B cell (primary cell): ENCODE measurements around the gene PSMA6. TPM values are rescaled to one million over a fixed set of nuclear protein-coding genes. Genes with fewer than 3 reads are reported as not detected.
"Not testable (repeated sequence)": the region's sequence is repeated elsewhere in the genome, so short reads cannot be mapped to it uniquely, and the experiment has no call there.

Source experiments
- ATAC-seq: fragments of 200-7000 bp; cut with Tn5 transposase; one replicate; pipeline ENCODE4 v1.10.0; 2021; ENCODE audit warnings: low read depth, mild to moderate bottlenecking, moderate number of reproducible peaks, moderate library complexity
- CTCF ChIA-PET: fragments of 350-600 bp; sonication (Branson Sonifier 250); formaldehyde crosslinking; loops from one replicate; lab custom pipeline; 2021; ENCODE audit warnings: antibody characterized with exemption, inconsistent platforms; lab: Charles Lee
- POLR2A ChIA-PET: fragments of 350-600 bp; sonication (Branson Sonifier 250); formaldehyde crosslinking; loops from one replicate; lab custom pipeline; 2021; ENCODE audit warnings: antibody characterized with exemption; lab: Charles Lee
- DNase-seq: peaks from one replicate; pipeline ENCODE4 v3.0.0; 2013
- H2AFZ ChIP-seq: 2 replicates; pipeline ENCODE4 v1.6.1; 2012; ENCODE audit warnings: mild to moderate bottlenecking, low read depth, low read length; ENCODE audit not compliant: insufficient read depth, poor library complexity, severe bottlenecking
- H3K27ac ChIP-seq, 2 donors: 1 replicate in 1 of 2; 2 replicates in 1 of 2; pipeline ENCODE4 v1.5.1; 2012 to 2013; ENCODE audit warnings: low read length in 2 of 2, mild to moderate bottlenecking in 2 of 2, moderate library complexity in 1 of 2
- H3K27me3 ChIP-seq, 4 experiments: fragments of 200-600 bp in 1 of 4; sonication (generic) in 1 of 4; replicated peaks in 1 of 4; 1 replicate in 2 of 4; 2 replicates in 2 of 4; pipeline versions ENCODE4 v1.6.1 to v1.7.0; 2013 to 2016; ENCODE audit warnings: low read length in 3 of 4, mild to moderate bottlenecking in 2 of 4, mixed read lengths in 1 of 4, moderate library complexity in 1 of 4; ENCODE audit not compliant: insufficient read depth in 4 of 4, control insufficient read depth in 3 of 4; ENCODE audit errors: control extremely low read depth in 1 of 4
- H3K36me3 ChIP-seq, 2 experiments: replicated peaks in 1 of 2; 1 replicate in 1 of 2; 2 replicates in 1 of 2; pipeline versions ENCODE4 v1.6.1 to v1.7.1; 2013; ENCODE audit warnings: low read length in 1 of 2; ENCODE audit not compliant: insufficient read depth in 2 of 2, control insufficient read depth in 1 of 2; ENCODE audit errors: control extremely low read depth in 1 of 2, extremely low read depth in 1 of 2
- H3K4me1 ChIP-seq, 2 donors: fragments of 200-600 bp in 1 of 2; sonication (generic) in 1 of 2; 1 replicate in 1 of 2; 2 replicates in 1 of 2; pipeline versions ENCODE4 v1.5.1 to v1.6.1; 2013 to 2017; ENCODE audit warnings: low read length in 2 of 2; ENCODE audit not compliant: control insufficient read depth in 2 of 2, insufficient read depth in 2 of 2
- H3K4me2 ChIP-seq: replicated peaks from 2 replicates; pipeline ENCODE3; 2012; ENCODE audit warnings: mild to moderate bottlenecking, low read depth, low read length; ENCODE audit not compliant: poor library complexity, severe bottlenecking
- H3K4me3 ChIP-seq, 5 experiments: fragments of 200-600 bp in 1 of 5; sonication (generic) in 1 of 5; 1 replicate in 3 of 5; 2 replicates in 2 of 5; pipeline versions ENCODE4 v1.5.1 to v1.7.0; 2011 to 2016; ENCODE audit warnings: low read length in 4 of 5, mild to moderate bottlenecking in 4 of 5, low read depth in 2 of 5, control low read depth in 1 of 5, moderate library complexity in 1 of 5; ENCODE audit not compliant: insufficient read depth in 1 of 5; ENCODE audit errors: control extremely low read depth in 1 of 5, extremely low read depth in 1 of 5
- H3K79me2 ChIP-seq: fragments of 200-600 bp; sonication (generic); one replicate; pipeline ENCODE4 v1.6.0; 2016; ENCODE audit warnings: low read length; ENCODE audit not compliant: control insufficient read depth, insufficient read depth
- H3K9ac ChIP-seq: fragments of 200-600 bp; sonication (generic); 2 replicates; pipeline ENCODE4 v1.6.1; 2017; ENCODE audit warnings: mild to moderate bottlenecking, low read length, moderate library complexity
- H3K9me3 ChIP-seq, 3 donors: one replicate each; pipeline versions ENCODE4 v1.6.1 to v1.7.1; 2013; ENCODE audit warnings: low read length in 2 of 3; ENCODE audit not compliant: control insufficient read depth in 2 of 3, insufficient read depth in 1 of 3; ENCODE audit errors: control extremely low read depth in 1 of 3
- H4K20me1 ChIP-seq: 2 replicates; pipeline ENCODE4 v1.6.0; 2012; ENCODE audit warnings: mild to moderate bottlenecking, low read length; ENCODE audit not compliant: insufficient read depth, control insufficient read depth, poor library complexity, severe bottlenecking
- H3K27ac Mint-ChIP-seq: one replicate; pipeline ENCODE4 v1.8.0; 2021; ENCODE audit warnings: mixed read lengths
- H3K27me3 Mint-ChIP-seq: one replicate; pipeline ENCODE4 v1.8.0; 2021; ENCODE audit warnings: mixed read lengths
- H3K4me1 Mint-ChIP-seq: one replicate; pipeline ENCODE4 v1.8.0; 2021; ENCODE audit warnings: mixed read lengths
- H3K4me3 Mint-ChIP-seq: one replicate; pipeline ENCODE4 v1.8.0; 2021; ENCODE audit warnings: mixed read lengths
- H3K9me3 Mint-ChIP-seq: one replicate; pipeline ENCODE4 v1.8.0; 2022; ENCODE audit warnings: mixed read lengths; ENCODE audit not compliant: insufficient read depth
- EZH2 ChIP-seq: IDR thresholded peaks from 2 replicates; pipeline ENCODE4 v1.6.1; 2012; ENCODE audit warnings: borderline replicate concordance, low read depth, mild to moderate bottlenecking, moderate library complexity, low read length; ENCODE audit not compliant: insufficient read depth, poor library complexity, severe bottlenecking
- WGBS: methylation state at CpG from one replicate; pipeline ENCODE4 v1.1.5; 2013; ENCODE audit warnings: missing lambda C conversion rate; ENCODE audit not compliant: insufficient coverage; 5-methylcytosine and 5-hydroxymethylcytosine counted together
- intact Hi-C: fragments of 100-400 bp; cut with micrococcal nuclease; formaldehyde crosslinking; loops from one replicate; pipeline ENCODE4 v1.10.0; 2022
- polyA plus RNA-seq: library from polyadenylated mRNA; depleted of rRNA; stranded (reverse); fragments of >200 nt; gene quantifications from 2 replicates; pipeline ENCODE4 v1.2.3, GENCODE V29; 2012
- total RNA-seq, 2 donors: library from RNA; stranded (reverse); fragments of 120-200 nt in 1 of 2; gene quantifications; 1 replicate in 1 of 2; 2 replicates in 1 of 2; pipeline versions ENCODE4 v1.2.3 to v1.2.4, GENCODE V29; 2013 to 2022
- TF ChIP-seq, protein P1 (sequence below): fragments of 200-600 bp; IDR thresholded peaks from one replicate; pipeline ENCODE4 v1.8.0; 2022; ENCODE audit warnings: antibody characterized with exemption, mild to moderate bottlenecking

PSMA6 gene
- total and polyA plus RNA-seq, 2 donors (not counting 1 experiment from before 2014, with no cell fraction given): 47.0 to 70.6 TPM

DNA sequence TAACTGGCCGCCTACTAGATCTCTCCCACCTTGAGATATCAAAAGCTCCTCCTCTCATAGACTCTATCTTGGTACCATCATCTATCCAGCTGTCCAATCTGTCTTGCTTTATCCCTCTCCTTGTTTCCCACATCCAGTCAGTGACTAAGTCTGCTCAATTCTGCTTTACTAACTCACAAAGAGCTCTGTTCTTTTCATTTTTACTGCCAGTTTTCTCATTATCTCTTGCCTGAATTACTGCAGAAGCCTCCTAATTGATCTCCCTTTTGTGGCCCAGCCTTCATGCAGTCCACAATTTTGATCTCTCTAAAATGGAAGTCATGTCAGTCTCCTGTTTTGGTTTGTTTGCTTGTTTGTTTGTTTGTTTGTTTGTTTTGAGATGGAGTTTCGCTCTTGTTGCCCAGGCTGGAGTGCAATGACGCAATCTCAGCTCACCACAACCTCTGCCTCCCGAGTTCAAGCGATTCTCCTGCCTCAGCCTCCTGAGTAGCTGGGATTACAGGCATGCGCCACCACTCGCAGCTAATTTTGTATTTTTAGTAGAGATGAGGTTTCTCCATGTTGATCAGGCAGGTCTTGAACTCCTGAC is 38.1 kb upstream of the PSMA6 start:
- H3K79me2 ChIP-seq, DNase-seq, H4K20me1 ChIP-seq, H3K27me3 Mint-ChIP-seq, H3K27ac Mint-ChIP-seq, H3K4me3 ChIP-seq, H3K4me1 ChIP-seq, ATAC-seq, H3K27ac ChIP-seq, H2AFZ ChIP-seq, H3K9me3 Mint-ChIP-seq, H3K4me1 Mint-ChIP-seq, H3K4me3 Mint-ChIP-seq, H3K4me2 ChIP-seq, H3K36me3 ChIP-seq, POLR2A ChIA-PET, H3K9ac ChIP-seq, H3K27me3 ChIP-seq, H3K9me3 ChIP-seq, intact Hi-C loops, CTCF ChIA-PET: not testable (repeated sequence)
- 100% methylated on average over 3 of the region's 7 CpGs for WGBS

DNA sequence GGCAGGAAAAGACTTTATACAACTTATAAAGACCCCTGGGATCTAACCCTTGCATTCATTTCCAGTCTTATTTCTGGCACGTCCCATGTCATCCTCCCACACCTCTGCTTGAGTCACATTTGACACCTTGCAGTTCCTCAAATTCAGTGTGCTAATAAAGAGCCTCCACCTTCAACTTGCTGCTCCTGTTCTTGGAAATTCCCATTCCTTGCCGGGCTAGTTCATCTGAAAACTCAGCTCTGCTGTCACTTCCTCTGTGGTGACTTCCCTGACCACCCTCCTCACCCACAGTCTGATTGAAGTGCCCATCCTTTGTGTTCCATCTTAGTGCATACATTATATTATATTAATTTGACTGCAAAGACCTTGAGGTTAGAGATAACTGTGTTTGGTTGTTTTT is 37.4 kb upstream of the PSMA6 start:
- Histone ChIP-seq H3K27ac (no peak overlapping the region), H3K4me2 (no peak overlapping the region), H3K27me3 (no peaks in the 10 kb centered on the region), H4K20me1 (peaks cover 7% of the 10 kb centered on the region), H3K79me2 (no peaks in the 10 kb centered on the region), H2AFZ (no peak overlapping the region), H3K4me3 (no peak overlapping the region), H3K4me1 (peaks cover 0 to 5% of the 10 kb centered on the region in 2 donors), H3K9ac (no peak overlapping the region), H3K9me3 (no peaks in the 10 kb centered on the region), H3K36me3 (no peaks in the 10 kb centered on the region)
- Mint-ChIP-seq H3K4me1 (peaks cover 9% of the 10 kb centered on the region), H3K27me3 (no peaks in the 10 kb centered on the region), H3K27ac (no peak overlapping the region), H3K4me3 (no peak overlapping the region), H3K9me3 (peaks cover 3% of the 10 kb centered on the region)
- no peak for TF ChIP-seq EZH2
- TF ChIP-seq, protein P1, sequence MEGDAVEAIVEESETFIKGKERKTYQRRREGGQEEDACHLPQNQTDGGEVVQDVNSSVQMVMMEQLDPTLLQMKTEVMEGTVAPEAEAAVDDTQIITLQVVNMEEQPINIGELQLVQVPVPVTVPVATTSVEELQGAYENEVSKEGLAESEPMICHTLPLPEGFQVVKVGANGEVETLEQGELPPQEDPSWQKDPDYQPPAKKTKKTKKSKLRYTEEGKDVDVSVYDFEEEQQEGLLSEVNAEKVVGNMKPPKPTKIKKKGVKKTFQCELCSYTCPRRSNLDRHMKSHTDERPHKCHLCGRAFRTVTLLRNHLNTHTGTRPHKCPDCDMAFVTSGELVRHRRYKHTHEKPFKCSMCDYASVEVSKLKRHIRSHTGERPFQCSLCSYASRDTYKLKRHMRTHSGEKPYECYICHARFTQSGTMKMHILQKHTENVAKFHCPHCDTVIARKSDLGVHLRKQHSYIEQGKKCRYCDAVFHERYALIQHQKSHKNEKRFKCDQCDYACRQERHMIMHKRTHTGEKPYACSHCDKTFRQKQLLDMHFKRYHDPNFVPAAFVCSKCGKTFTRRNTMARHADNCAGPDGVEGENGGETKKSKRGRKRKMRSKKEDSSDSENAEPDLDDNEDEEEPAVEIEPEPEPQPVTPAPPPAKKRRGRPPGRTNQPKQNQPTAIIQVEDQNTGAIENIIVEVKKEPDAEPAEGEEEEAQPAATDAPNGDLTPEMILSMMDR: no peak
- no peak for ATAC-seq
- ChIA-PET POLR2A (no interaction called here), CTCF (no interaction called here)
- DNase-seq: no peak
- WGBS: 20% methylated on average over 2 of the region's 2 CpGs
- intact Hi-C loops: no loop called here
